Astrocyte (in vitro differentiated cells and primary cell): ENCODE measurements around the gene CCDC34. TPM values are rescaled to one million over a fixed set of nuclear protein-coding genes. Genes with fewer than 3 reads are reported as not detected.

ENCODE experiments used
- DNase-seq: peaks from one replicate; pipeline ENCODE4 v3.0.0-alpha.2; 2010; ENCODE audit warnings: low read depth
- FAIRE-seq: peaks from 2 replicates; lab custom pipeline; 2011; peaks lifted over from hg19 to GRCh38; lab: Jason Lieb, UNC
- H2AFZ ChIP-seq: 2 replicates; pipeline ENCODE4 v1.6.0; 2012; ENCODE audit warnings: low read depth, low read length, inconsistent platforms
- H3K27ac ChIP-seq: 2 replicates; pipeline ENCODE4 v1.5.1; 2011; ENCODE audit warnings: low read depth, low read length, inconsistent platforms
- H3K27me3 ChIP-seq: 2 replicates; pipeline ENCODE4 v1.6.0; 2011; ENCODE audit warnings: low read length, inconsistent platforms; ENCODE audit not compliant: insufficient read depth
- H3K36me3 ChIP-seq: 2 replicates; pipeline ENCODE4 v1.5.1; 2011; ENCODE audit warnings: low read length, inconsistent platforms; ENCODE audit not compliant: insufficient read depth
- H3K4me1 ChIP-seq: 2 replicates; pipeline ENCODE4 v1.5.1; 2011; ENCODE audit warnings: low read length, inconsistent platforms; ENCODE audit not compliant: insufficient read depth
- H3K4me2 ChIP-seq: 2 replicates; pipeline ENCODE4 v1.6.0; 2012; ENCODE audit warnings: low read length, inconsistent platforms
- H3K4me3 ChIP-seq: 2 replicates; pipeline ENCODE4 v1.5.1; 2011; ENCODE audit warnings: low read depth, mild to moderate bottlenecking, low read length, inconsistent platforms; ENCODE audit not compliant: insufficient read depth
- H3K79me2 ChIP-seq: 2 replicates; pipeline ENCODE4 v1.6.0; 2012; ENCODE audit warnings: mild to moderate bottlenecking, low read length, inconsistent platforms; ENCODE audit not compliant: insufficient read depth
- H3K9ac ChIP-seq: 2 replicates; pipeline ENCODE4 v1.6.0; 2012; ENCODE audit warnings: mild to moderate bottlenecking, low read length, inconsistent platforms
- H3K9me3 ChIP-seq: 2 replicates; pipeline ENCODE4 v1.5.1; 2012; ENCODE audit warnings: low read depth, mild to moderate bottlenecking, low read length, inconsistent platforms; ENCODE audit not compliant: insufficient read depth
- H4K20me1 ChIP-seq: 2 replicates; pipeline ENCODE4 v1.6.0; 2012; ENCODE audit warnings: low read length, inconsistent platforms; ENCODE audit not compliant: insufficient read depth
- H3K27ac Mint-ChIP-seq: one replicate; pipeline ENCODE4 v1.8.0; 2021; ENCODE audit warnings: mild to moderate bottlenecking, mixed read lengths; ENCODE audit not compliant: unreplicated experiment
- H3K27me3 Mint-ChIP-seq: one replicate; pipeline ENCODE4 v1.8.0; 2021; ENCODE audit warnings: low read depth, mixed read lengths; ENCODE audit not compliant: unreplicated experiment
- H3K36me3 Mint-ChIP-seq: one replicate; pipeline ENCODE4 v1.8.0; 2021; ENCODE audit warnings: low read depth, mixed read lengths; ENCODE audit not compliant: unreplicated experiment
- H3K4me1 Mint-ChIP-seq: one replicate; pipeline ENCODE4 v1.8.0; 2021; ENCODE audit warnings: low read depth, mixed read lengths; ENCODE audit not compliant: unreplicated experiment
- H3K4me3 Mint-ChIP-seq: one replicate; pipeline ENCODE4 v1.8.0; 2021; ENCODE audit warnings: mild to moderate bottlenecking, moderate library complexity, mixed read lengths; ENCODE audit not compliant: unreplicated experiment
- H3K9me3 Mint-ChIP-seq: one replicate; pipeline ENCODE4 v1.8.0; 2021; ENCODE audit warnings: mild to moderate bottlenecking, mixed read lengths; ENCODE audit not compliant: unreplicated experiment
- CTCF ChIP-seq: IDR thresholded peaks from 2 replicates; pipeline ENCODE4 v1.5.1; 2011; ENCODE audit warnings: low read depth, mild to moderate bottlenecking, inconsistent platforms, low read length, moderate library complexity; ENCODE audit not compliant: insufficient read depth
- EZH2 ChIP-seq: IDR thresholded peaks from 2 replicates; pipeline ENCODE4 v1.6.1; 2012; ENCODE audit warnings: mild to moderate bottlenecking, low read length, inconsistent platforms; ENCODE audit not compliant: insufficient read depth
- total RNA-seq: library from RNA; stranded (reverse); gene quantifications from 2 replicates; pipeline ENCODE4 v1.2.1, GENCODE V29; 2021

CCDC34 gene
- total RNA-seq, 1 donor from 2014 or later = 12.8 TPM

GRCh38 chr11:27380771-27381170 lies 17.8 kb upstream of the CCDC34 start:
- no peak for TF ChIP-seq CTCF
- no peak for TF ChIP-seq EZH2
- Histone ChIP-seq H3K4me2 (no peak overlapping the region), H3K9me3 (no peaks in the 10 kb centered on the region), H3K4me1 (peaks cover 15% of the 10 kb centered on the region), H4K20me1 (no peaks in the 10 kb centered on the region), H3K27ac (no peak overlapping the region), H3K79me2 (no peaks in the 10 kb centered on the region), H3K9ac (no peak overlapping the region), H3K4me3 (no peak overlapping the region), H2AFZ (no peak overlapping the region), H3K27me3 (no peaks in the 10 kb centered on the region), H3K36me3 (peaks cover 30% of the 10 kb centered on the region)
- H3K4me3 Mint-ChIP-seq = no peak overlapping the region
- peaks cover 23% of the 10 kb centered on the region for H3K4me1 Mint-ChIP-seq
- no peaks in the 10 kb centered on the region for H3K9me3 Mint-ChIP-seq
- FAIRE-seq (no peak), DNase-seq (no peak)
- H3K27ac Mint-ChIP-seq = no peak overlapping the region
- no peaks in the 10 kb centered on the region for H3K36me3 Mint-ChIP-seq
- no peaks in the 10 kb centered on the region for H3K27me3 Mint-ChIP-seq

GRCh38 chr11:27379449-27379848 lies 16.4 kb upstream of the CCDC34 start:
- no peak overlapping the region for H3K4me2 ChIP-seq
- FAIRE-seq = no peak
- no peak overlapping the region for H3K27ac ChIP-seq
- no peaks in the 10 kb centered on the region for H3K9me3 Mint-ChIP-seq
- H3K79me2 ChIP-seq = no peaks in the 10 kb centered on the region
- DNase-seq = no peak
- H3K36me3 ChIP-seq = peaks cover 28% of the 10 kb centered on the region
- H3K27ac Mint-ChIP-seq = no peak overlapping the region
- peaks cover 12% of the 10 kb centered on the region for H3K4me1 Mint-ChIP-seq
- no peaks in the 10 kb centered on the region for H4K20me1 ChIP-seq
- H3K36me3 Mint-ChIP-seq = no peaks in the 10 kb centered on the region
- H3K4me3 ChIP-seq = no peak overlapping the region
- no peak overlapping the region for H3K9ac ChIP-seq
- TF ChIP-seq EZH2 (no peak), CTCF (no peak)
- no peaks in the 10 kb centered on the region for H3K27me3 Mint-ChIP-seq
- H3K9me3 ChIP-seq = no peaks in the 10 kb centered on the region
- H3K4me3 Mint-ChIP-seq = no peak overlapping the region
- H3K27me3 ChIP-seq = no peaks in the 10 kb centered on the region
- peaks cover 3% of the 10 kb centered on the region for H3K4me1 ChIP-seq
- H2AFZ ChIP-seq = no peak overlapping the region

GRCh38 chr11:27375370-27375769 lies 12.4 kb upstream of the CCDC34 start:
- Mint-ChIP-seq H3K9me3 (no peaks in the 10 kb centered on the region), H3K27me3 (no peaks in the 10 kb centered on the region), H3K36me3 (peaks cover 8% of the 10 kb centered on the region), H3K4me1 (peaks cover 9% of the 10 kb centered on the region), H3K27ac (no peak overlapping the region), H3K4me3 (no peak overlapping the region)
- no peaks in the 10 kb centered on the region for H4K20me1 ChIP-seq
- no peak overlapping the region for H3K27ac ChIP-seq
- FAIRE-seq (no peak), DNase-seq (no peak)
- no peaks in the 10 kb centered on the region for H3K79me2 ChIP-seq
- no peak overlapping the region for H3K4me3 ChIP-seq
- H3K4me2 ChIP-seq = no peak overlapping the region
- H3K4me1 ChIP-seq = no peaks in the 10 kb centered on the region
- no peaks in the 10 kb centered on the region for H3K9me3 ChIP-seq
- H3K36me3 ChIP-seq = peaks cover 26% of the 10 kb centered on the region
- no peaks in the 10 kb centered on the region for H3K27me3 ChIP-seq
- no peak overlapping the region for H3K9ac ChIP-seq
- no peak overlapping the region for H2AFZ ChIP-seq
- TF ChIP-seq EZH2 = no peak
- no peak for TF ChIP-seq CTCF
